Endothelial cell of umbilical vein (primary cell): ENCODE measurements around the gene CYP1A2. TPM values are rescaled to one million over a fixed set of nuclear protein-coding genes. Genes with fewer than 3 reads are reported as not detected.

Source experiments
- BruUV-seq: library from RNA; stranded (reverse); fragments of 400-500 nt; replicated peaks from 2 replicates; lab custom pipeline; 2021; lab: Mats Ljungman, UMichigan
- CTCF ChIA-PET: fragments of 300-600, 350-600 bp; sonication (Branson Sonifier 250); formaldehyde crosslinking; loops from one replicate; lab custom pipeline; 2021; ENCODE audit warnings: antibody characterized with exemption, inconsistent platforms; lab: Charles Lee
- POLR2A ChIA-PET: fragments of 300-600, 350-600 bp; sonication (Branson Sonifier 250); formaldehyde crosslinking; loops from one replicate; lab custom pipeline; 2021; ENCODE audit warnings: antibody characterized with exemption, inconsistent platforms; lab: Charles Lee
- DNase-seq: peaks from one replicate; pipeline ENCODE4 v3.0.0-alpha.2; 2011; ENCODE audit warnings: low read depth, low spot score
- FAIRE-seq: peaks from 2 replicates; lab custom pipeline; 2011; peaks lifted over from hg19 to GRCh38; lab: Jason Lieb, UNC
- H2AFZ ChIP-seq: 2 replicates; pipeline ENCODE4 v1.6.0; 2012; ENCODE audit warnings: low read depth, low read length, control low read depth, inconsistent platforms
- H3K27ac ChIP-seq: 2 replicates; pipeline ENCODE4 v1.5.1; 2011; ENCODE audit warnings: low read depth, mild to moderate bottlenecking, control low read depth, low read length, moderate library complexity; ENCODE audit not compliant: insufficient read depth
- H3K27me3 ChIP-seq, 2 experiments: 2 replicates each; pipeline versions ENCODE4 v1.6.0 to v1.6.1; 2011; ENCODE audit warnings: low read length in 2 of 2, mixed read lengths in 1 of 2; ENCODE audit not compliant: control insufficient read depth in 2 of 2, insufficient read depth in 2 of 2
- H3K36me3 ChIP-seq, 2 experiments: 2 replicates in 1 of 2; 3 replicates in 1 of 2; pipeline ENCODE4 v1.5.1; 2011; ENCODE audit warnings: low read length in 2 of 2, mild to moderate bottlenecking in 1 of 2, moderate library complexity in 1 of 2; ENCODE audit not compliant: control insufficient read depth in 2 of 2, insufficient read depth in 2 of 2; ENCODE audit errors: extremely low read depth in 1 of 2
- H3K4me1 ChIP-seq: 3 replicates; pipeline ENCODE4 v1.5.1; 2011; ENCODE audit warnings: mild to moderate bottlenecking, low read length; ENCODE audit not compliant: control insufficient read depth, insufficient read depth; ENCODE audit errors: extremely low read depth
- H3K4me2 ChIP-seq: 2 replicates; pipeline ENCODE4 v1.6.1; 2011; ENCODE audit warnings: low read length, control low read depth, mixed read lengths; ENCODE audit not compliant: insufficient read depth
- H3K4me3 ChIP-seq, 3 experiments: fragments of 200-600 bp in 1 of 3; sonication (generic), shearing (Covaris generic) in 1 of 3; replicated peaks in 1 of 3; 2 replicates each; pipeline ENCODE4 v1.5.1; 2011 to 2016; ENCODE audit warnings: control low read depth in 3 of 3, low read length in 3 of 3, mild to moderate bottlenecking in 2 of 3, inconsistent platforms in 1 of 3, low read depth in 1 of 3, moderate library complexity in 1 of 3; ENCODE audit not compliant: insufficient read depth in 1 of 3
- H3K79me2 ChIP-seq: 2 replicates; pipeline ENCODE4 v1.6.0; 2012; ENCODE audit warnings: low read length, inconsistent platforms; ENCODE audit not compliant: control insufficient read depth, insufficient read depth
- H3K9ac ChIP-seq: replicated peaks from 2 replicates; pipeline ENCODE3; 2011; ENCODE audit warnings: low read length, control low read depth; ENCODE audit not compliant: insufficient read depth; ENCODE audit errors: extremely low read depth
- H3K9me1 ChIP-seq: replicated peaks from 3 replicates; pipeline ENCODE4 v1.6.0; 2011; ENCODE audit warnings: mild to moderate bottlenecking, low read length; ENCODE audit not compliant: control insufficient read depth, insufficient read depth; ENCODE audit errors: extremely low read depth
- H3K9me3 ChIP-seq: replicated peaks from 2 replicates; pipeline ENCODE4 v1.5.1; 2012; ENCODE audit warnings: low read length, inconsistent platforms; ENCODE audit not compliant: control insufficient read depth, insufficient read depth
- H4K20me1 ChIP-seq: replicated peaks from 2 replicates; pipeline ENCODE3; 2011; ENCODE audit warnings: mild to moderate bottlenecking, low read length; ENCODE audit not compliant: control insufficient read depth, insufficient read depth; ENCODE audit errors: extremely low read depth
- CTCF ChIP-seq, 2 donors: IDR thresholded peaks; 1 replicate in 1 of 2; 2 replicates in 1 of 2; pipeline ENCODE4 v1.5.1; 2011; ENCODE audit warnings: low read length in 2 of 2, mild to moderate bottlenecking in 2 of 2, moderate library complexity in 2 of 2, control low read depth in 1 of 2, inconsistent platforms in 1 of 2, low read depth in 1 of 2; ENCODE audit not compliant: insufficient read depth in 1 of 2; ENCODE audit errors: extremely low read depth in 1 of 2
- EZH2 ChIP-seq: IDR thresholded peaks from 2 replicates; pipeline ENCODE4 v1.6.1; 2012; ENCODE audit warnings: borderline replicate concordance, low read depth, mild to moderate bottlenecking, moderate library complexity, low read length, inconsistent platforms; ENCODE audit not compliant: severe bottlenecking
- FOS ChIP-seq: IDR thresholded peaks from 2 replicates; pipeline ENCODE4 v1.6.1; 2011; ENCODE audit warnings: mild to moderate bottlenecking, low read length, moderate library complexity, borderline replicate concordance; ENCODE audit not compliant: insufficient read depth
- GATA2 ChIP-seq: IDR thresholded peaks from 2 replicates; pipeline ENCODE4 v1.7.0; 2011; ENCODE audit warnings: low read depth, mild to moderate bottlenecking, moderate library complexity, mixed read lengths, low read length; ENCODE audit not compliant: insufficient read length, insufficient read depth
- JUN ChIP-seq: IDR thresholded peaks from 2 replicates; pipeline ENCODE4 v1.6.1; 2011; ENCODE audit warnings: borderline replicate concordance, low read depth; ENCODE audit not compliant: insufficient read length, insufficient read depth
- MAX ChIP-seq: IDR thresholded peaks from 2 replicates; pipeline ENCODE4 v1.6.1; 2011; ENCODE audit not compliant: insufficient read depth, insufficient read length
- MYC ChIP-seq: IDR thresholded peaks from one replicate; pipeline ENCODE4 v1.6.1; 2011; ENCODE audit warnings: mild to moderate bottlenecking, low read depth, low read length
- POLR2A ChIP-seq: IDR thresholded peaks from 2 replicates; pipeline ENCODE4 v1.6.1; 2012; ENCODE audit warnings: low read depth, mild to moderate bottlenecking, control low read depth, low read length
- POLR2AphosphoS5 ChIP-seq: IDR thresholded peaks from 2 replicates; pipeline ENCODE4 v1.6.1; 2012; ENCODE audit warnings: low read depth, mild to moderate bottlenecking, control low read depth, low read length, moderate library complexity; ENCODE audit not compliant: insufficient read depth
- dilution Hi-C: fragments of 300-500 bp; cut with MboI; formaldehyde crosslinking; loops from one replicate; pipeline ENCODE4 v1.15.0; 2019; ENCODE audit warnings: low sequenced_read_pairs; ENCODE audit not compliant: extremely low pct_ligation_motif_present
- intact Hi-C: fragments of 100-400 bp; cut with micrococcal nuclease; formaldehyde crosslinking; loops from one replicate; pipeline ENCODE4 v1.10.0; 2022
- polyA plus RNA-seq, 4 experiments: library from polyadenylated mRNA; depleted of rRNA in 3 of 4; stranded (reverse) in 3 of 4; unstranded in 1 of 4; fragments of >200 nt; gene quantifications; 2 replicates each; pipeline versions ENCODE4 v1.2.1 to v1.2.3, GENCODE V29; 2011 to 2012; ENCODE audit warnings: missing spikeins in 1 of 4
- total RNA-seq: library from RNA; stranded (reverse); gene quantifications from 2 replicates; pipeline ENCODE4 v1.2.3, GENCODE V29; 2021

Gene CYP1A2
- total and polyA plus RNA-seq, 2 donors (not counting 3 experiments of a cell fraction or from before 2014, with no cell fraction given) = not detected

- no peak overlapping the region for H3K9ac ChIP-seq
Observed at GRCh38 chr15:74752531-74752930, 3.9 kb downstream of the CYP1A2 start.

More at GRCh38 chr15:74752531-74752930, 3.9 kb downstream of the CYP1A2 start:
- Histone ChIP-seq H3K4me2 (no peak overlapping the region), H3K27ac (no peak overlapping the region), H3K9me3 (no peaks in the 10 kb centered on the region), H4K20me1 (no peaks in the 10 kb centered on the region), H3K4me3 (no peak overlapping the region), H3K79me2 (no peaks in the 10 kb centered on the region), H3K36me3 (no peaks in the 10 kb centered on the region), H3K27me3 (peaks cover 0 to 1% of the 10 kb centered on the region in 2 experiments), H2AFZ (no peak overlapping the region), H3K4me1 (no peaks in the 10 kb centered on the region), H3K9me1 (no peaks in the 10 kb centered on the region)
- POLR2A ChIA-PET = no interaction called here
- no TSS peak for BruUV-seq
- dilution Hi-C loops (loop anchor here (25.0 kb wide), 1 partner anchor 115 kb away; no protein-coding TSS in a partner anchor), intact Hi-C loops (no loop called here)
- CTCF ChIA-PET = interaction anchor here (1.0 to 1.5 kb wide), 2 partner anchors 16 to 118 kb away, joined by 6 to 8 read pairs; no protein-coding TSS in a partner anchor
- DNase-seq = no peak
- FAIRE-seq = no peak
- TF ChIP-seq MYC = no peak
- TF ChIP-seq MAX = no peak
- TF ChIP-seq EZH2 = no peak
- TF ChIP-seq FOS = no peak
- TF ChIP-seq CTCF (IDR thresholded peaks at IDR 0.05; ENCODE audit: extremely low read depth in 1 of 2, insufficient read depth in 1 of 2, low read depth in 1 of 2, low read length in 2 of 2) = no peak
- no peak for TF ChIP-seq POLR2AphosphoS5
- no peak for TF ChIP-seq GATA2
- TF ChIP-seq JUN = no peak
- TF ChIP-seq POLR2A = no peak
